ENCODE measurements around the gene ADAMTS5.

- TF ChIP-seq, protein P1, sequence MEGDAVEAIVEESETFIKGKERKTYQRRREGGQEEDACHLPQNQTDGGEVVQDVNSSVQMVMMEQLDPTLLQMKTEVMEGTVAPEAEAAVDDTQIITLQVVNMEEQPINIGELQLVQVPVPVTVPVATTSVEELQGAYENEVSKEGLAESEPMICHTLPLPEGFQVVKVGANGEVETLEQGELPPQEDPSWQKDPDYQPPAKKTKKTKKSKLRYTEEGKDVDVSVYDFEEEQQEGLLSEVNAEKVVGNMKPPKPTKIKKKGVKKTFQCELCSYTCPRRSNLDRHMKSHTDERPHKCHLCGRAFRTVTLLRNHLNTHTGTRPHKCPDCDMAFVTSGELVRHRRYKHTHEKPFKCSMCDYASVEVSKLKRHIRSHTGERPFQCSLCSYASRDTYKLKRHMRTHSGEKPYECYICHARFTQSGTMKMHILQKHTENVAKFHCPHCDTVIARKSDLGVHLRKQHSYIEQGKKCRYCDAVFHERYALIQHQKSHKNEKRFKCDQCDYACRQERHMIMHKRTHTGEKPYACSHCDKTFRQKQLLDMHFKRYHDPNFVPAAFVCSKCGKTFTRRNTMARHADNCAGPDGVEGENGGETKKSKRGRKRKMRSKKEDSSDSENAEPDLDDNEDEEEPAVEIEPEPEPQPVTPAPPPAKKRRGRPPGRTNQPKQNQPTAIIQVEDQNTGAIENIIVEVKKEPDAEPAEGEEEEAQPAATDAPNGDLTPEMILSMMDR (IDR thresholded peaks at IDR 0.05), result no peak
- no peak for TF ChIP-seq POLR2A (IDR thresholded peaks at IDR 0.05)
Observed at GRCh38 chr21:26877018-26877417, 89.9 kb downstream of the ADAMTS5 start.
